Measurements from ENCODE around the gene KCNJ1. TPM values are rescaled to one million over a fixed set of nuclear protein-coding genes. Genes with fewer than 3 reads are reported as not detected.

Gene KCNJ1
- polyA plus RNA-seq, 1 donor: 0.14 TPM

- DNase-seq: no peak
Observed at GRCh38 chr11:128846985-128847384, 20.1 kb downstream of the KCNJ1 start.

GRCh38 chr11:128845334-128845780, 21.7 kb downstream of the KCNJ1 start:
- DNase-seq: no peak

- DNase-seq: no peak
Observed at GRCh38 chr11:128843198-128843785, 23.8 kb downstream of the KCNJ1 start.

- no peak for DNase-seq
Observed at GRCh38 chr11:128841461-128842072, 25.5 kb downstream of the KCNJ1 start.

- DNase-seq: no peak
Observed at GRCh38 chr11:128840783-128841182, 26.3 kb downstream of the KCNJ1 start.

- no peak for DNase-seq
Observed at GRCh38 chr11:128840137-128840536, 27.0 kb downstream of the KCNJ1 start.

- DNase-seq: no peak
Observed at GRCh38 chr11:128839081-128839480, 28.0 kb downstream of the KCNJ1 start.

- no peak for DNase-seq
Observed at GRCh38 chr11:128837627-128838026, 29.5 kb downstream of the KCNJ1 start.

GRCh38 chr11:128835741-128836430, 31.2 kb downstream of the KCNJ1 start:
- no peak for DNase-seq

GRCh38 chr11:128834157-128834556, 32.9 kb downstream of the KCNJ1 start:
- DNase-seq: no peak

GRCh38 chr11:128832121-128832497, 35.0 kb downstream of the KCNJ1 start:
- DNase-seq: no peak

GRCh38 chr11:128831174-128832120, 35.6 kb downstream of the KCNJ1 start:
- peak; percentile 83 for DNase-seq

GRCh38 chr11:128830290-128831173, 36.6 kb downstream of the KCNJ1 start:
- DNase-seq: no peak

GRCh38 chr11:128828350-128828749, 38.7 kb downstream of the KCNJ1 start:
- no peak for DNase-seq

- DNase-seq: no peak
Observed at GRCh38 chr11:128827191-128827893, 39.8 kb downstream of the KCNJ1 start.

- no peak for DNase-seq
Observed at GRCh38 chr11:128825050-128825784, 41.9 kb downstream of the KCNJ1 start.

- peak; percentile 67 for DNase-seq
Observed at GRCh38 chr11:128824191-128825049, 42.7 kb downstream of the KCNJ1 start.

GRCh38 chr11:128823753-128824152, 43.3 kb downstream of the KCNJ1 start:
- no peak for DNase-seq

- DNase-seq: no peak
Observed at GRCh38 chr11:128822130-128822529, 45.0 kb downstream of the KCNJ1 start.
